Panc1 (cell line): ENCODE data around the gene ASTN2. TPM values are rescaled to one million over a fixed set of nuclear protein-coding genes. Genes with fewer than 3 reads are reported as not detected.

Source experiments
- ATAC-seq: fragments of 200-7000 bp; cut with Tn5 transposase; 2 replicates; pipeline ENCODE4 v1.9.1; 2020; ENCODE audit warnings: mild to moderate bottlenecking, moderate library complexity
- BruUV-seq: library from RNA; stranded (reverse); fragments of 400-500 nt; replicated peaks from 2 replicates; lab custom pipeline; 2021; lab: Mats Ljungman, UMichigan
- CTCF ChIA-PET: fragments of 300-600 bp; sonication (Branson Sonifier 250); formaldehyde crosslinking; loops from one replicate; lab custom pipeline; 2022; ENCODE audit warnings: antibody characterized with exemption; lab: Charles Lee
- POLR2A ChIA-PET: fragments of 300-600 bp; sonication (Branson Sonifier 250); formaldehyde crosslinking; loops from one replicate; lab custom pipeline; 2022; ENCODE audit warnings: antibody characterized with exemption; lab: Charles Lee
- DNase-seq: peaks from one replicate; pipeline ENCODE4 v3.0.0-alpha.2; 2010; ENCODE audit warnings: low read depth, low spot score
- H3K27ac ChIP-seq: 2 replicates; pipeline ENCODE4 v1.5.1; 2011; ENCODE audit warnings: mild to moderate bottlenecking, low read length, inconsistent platforms
- H3K27me3 ChIP-seq: fragments of 200-500 bp; sonication (Bioruptor generic); 2 replicates; pipeline ENCODE4 v1.6.0; 2014; ENCODE audit warnings: low read length, inconsistent platforms; ENCODE audit not compliant: control insufficient read depth, insufficient read depth
- H3K36me3 ChIP-seq: fragments of 200-500 bp; sonication (Bioruptor generic); 2 replicates; pipeline ENCODE4 v1.5.1; 2014; ENCODE audit warnings: inconsistent platforms, mild to moderate bottlenecking, low read length, moderate library complexity; ENCODE audit not compliant: control insufficient read depth, insufficient read depth
- H3K4me1 ChIP-seq: 2 replicates; pipeline ENCODE4 v1.5.1; 2011; ENCODE audit warnings: inconsistent platforms, mild to moderate bottlenecking, low read length, moderate library complexity; ENCODE audit not compliant: control insufficient read depth, insufficient read depth
- H3K4me3 ChIP-seq, 2 experiments: 2 replicates each; pipeline ENCODE4 v1.5.1; 2011 to 2012; ENCODE audit warnings: low read depth in 2 of 2, low read length in 2 of 2, mild to moderate bottlenecking in 2 of 2, inconsistent platforms in 1 of 2, moderate library complexity in 1 of 2
- H3K9me3 ChIP-seq: fragments of 200-500 bp; sonication (Bioruptor generic); 2 replicates; pipeline ENCODE4 v1.5.1; 2014; ENCODE audit warnings: low read depth, mild to moderate bottlenecking, inconsistent platforms, low read length, moderate library complexity; ENCODE audit not compliant: control insufficient read depth, insufficient read depth
- POLR2AphosphoS5 ChIP-seq: IDR thresholded peaks from 2 replicates; pipeline ENCODE4 v1.6.1; 2012; ENCODE audit warnings: mild to moderate bottlenecking, low read depth, low read length, moderate library complexity
- REST ChIP-seq, 2 experiments: IDR thresholded peaks; 2 replicates each; pipeline ENCODE4 v1.6.1; 2011 to 2012; ENCODE audit warnings: low read depth in 2 of 2, control low read depth in 1 of 2, low read length in 1 of 2, mild to moderate bottlenecking in 1 of 2, moderate library complexity in 1 of 2; ENCODE audit not compliant: insufficient read depth in 1 of 2
- SIN3A ChIP-seq: IDR thresholded peaks from 2 replicates; pipeline ENCODE4 v1.6.1; 2012; ENCODE audit warnings: low read depth, mild to moderate bottlenecking, low read length, moderate library complexity, borderline replicate concordance; ENCODE audit not compliant: insufficient read depth
- TCF7L2 ChIP-seq: IDR thresholded peaks from 2 replicates; pipeline ENCODE4 v1.6.1; 2011; ENCODE audit warnings: mild to moderate bottlenecking, low read depth, low read length, inconsistent platforms
- in situ Hi-C: cut with HindIII; loops from 2 replicates; pipeline ENCODE4 v1.10.0; 2016; ENCODE audit warnings: low sequenced_read_pairs, low pct_unique_long_range_greater_than_20kb
- intact Hi-C: fragments of 100-400 bp; cut with micrococcal nuclease; formaldehyde crosslinking; loops from one replicate; pipeline ENCODE4 v1.10.0; 2022; ENCODE audit not compliant: unreplicated experiment
- total RNA-seq: library from RNA; stranded (reverse); gene quantifications from one replicate; pipeline ENCODE4 v1.2.1, GENCODE V29; 2021; ENCODE audit not compliant: unreplicated experiment
- TF ChIP-seq, protein P1 (sequence below): fragments of 450-650 bp; IDR thresholded peaks from 2 replicates; pipeline ENCODE4 v1.5.1; 2017; ENCODE audit warnings: mild to moderate bottlenecking

Gene ASTN2
- total RNA-seq, 1 experiment from 2014 or later: 3.9 TPM

- CTCF ChIA-PET: no interaction called here
- no peak for ATAC-seq
Measured at GRCh38 chr9:117258184-117258866, 156.5 kb downstream of the ASTN2 start.

DNA sequence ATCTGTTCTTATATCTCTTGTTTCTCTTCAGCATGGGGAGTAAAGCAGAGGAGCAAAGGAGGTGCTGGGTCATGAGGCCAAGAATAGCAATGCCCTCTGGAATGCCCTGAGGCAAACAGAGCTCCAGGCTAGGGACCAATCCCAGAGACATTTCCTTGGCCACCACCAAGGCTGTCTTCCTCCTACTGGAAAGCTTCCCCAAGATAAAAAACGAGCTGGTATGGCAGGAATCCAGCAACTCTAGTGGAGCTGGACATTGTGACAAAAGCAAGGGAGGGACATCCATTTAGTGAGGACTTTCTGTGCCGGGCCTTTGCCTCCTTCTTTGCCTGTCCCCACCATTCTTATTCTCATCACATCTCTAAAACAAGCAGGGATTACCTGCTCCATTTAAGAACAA is 161.6 kb downstream of the ASTN2 start:
- ChIA-PET CTCF (no interaction called here), POLR2A (no interaction called here)
- in situ Hi-C loops: no loop called here
- DNase-seq (no peak), ATAC-seq (no peak)
- no peaks in the 10 kb centered on the region for H3K4me1 ChIP-seq
- intact Hi-C loops: no loop called here
- H3K27ac ChIP-seq: no peak overlapping the region
- BruUV-seq: no TSS peak
- H3K36me3 ChIP-seq: no peaks in the 10 kb centered on the region
- no peak overlapping the region for H3K4me3 ChIP-seq
- no peaks in the 10 kb centered on the region for H3K9me3 ChIP-seq
- TF ChIP-seq TCF7L2: no peak
- TF ChIP-seq SIN3A: no peak
- no peak for TF ChIP-seq REST (IDR thresholded peaks at IDR 0.05; ENCODE audit: insufficient read depth in 1 of 2, low read depth in 2 of 2, low read length in 1 of 2)
- TF ChIP-seq, protein P1, sequence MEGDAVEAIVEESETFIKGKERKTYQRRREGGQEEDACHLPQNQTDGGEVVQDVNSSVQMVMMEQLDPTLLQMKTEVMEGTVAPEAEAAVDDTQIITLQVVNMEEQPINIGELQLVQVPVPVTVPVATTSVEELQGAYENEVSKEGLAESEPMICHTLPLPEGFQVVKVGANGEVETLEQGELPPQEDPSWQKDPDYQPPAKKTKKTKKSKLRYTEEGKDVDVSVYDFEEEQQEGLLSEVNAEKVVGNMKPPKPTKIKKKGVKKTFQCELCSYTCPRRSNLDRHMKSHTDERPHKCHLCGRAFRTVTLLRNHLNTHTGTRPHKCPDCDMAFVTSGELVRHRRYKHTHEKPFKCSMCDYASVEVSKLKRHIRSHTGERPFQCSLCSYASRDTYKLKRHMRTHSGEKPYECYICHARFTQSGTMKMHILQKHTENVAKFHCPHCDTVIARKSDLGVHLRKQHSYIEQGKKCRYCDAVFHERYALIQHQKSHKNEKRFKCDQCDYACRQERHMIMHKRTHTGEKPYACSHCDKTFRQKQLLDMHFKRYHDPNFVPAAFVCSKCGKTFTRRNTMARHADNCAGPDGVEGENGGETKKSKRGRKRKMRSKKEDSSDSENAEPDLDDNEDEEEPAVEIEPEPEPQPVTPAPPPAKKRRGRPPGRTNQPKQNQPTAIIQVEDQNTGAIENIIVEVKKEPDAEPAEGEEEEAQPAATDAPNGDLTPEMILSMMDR: no peak
- TF ChIP-seq POLR2AphosphoS5: no peak
- H3K27me3 ChIP-seq: no peaks in the 10 kb centered on the region

More at GRCh38 chr9:117258184-117258866, 156.5 kb downstream of the ASTN2 start:
- H3K27me3 ChIP-seq: no peaks in the 10 kb centered on the region
- no peaks in the 10 kb centered on the region for H3K9me3 ChIP-seq
- intact Hi-C loops (no loop called here), in situ Hi-C loops (no loop called here)
- BruUV-seq: no TSS peak
- no peak overlapping the region for H3K27ac ChIP-seq
- no peak for TF ChIP-seq TCF7L2
- TF ChIP-seq, protein P1: no peak
- TF ChIP-seq REST (IDR thresholded peaks at IDR 0.05; ENCODE audit: insufficient read depth in 1 of 2, low read depth in 2 of 2, low read length in 1 of 2): no peak
- TF ChIP-seq POLR2AphosphoS5: no peak
- no peak for TF ChIP-seq SIN3A
- no peaks in the 10 kb centered on the region for H3K36me3 ChIP-seq
- H3K4me3 ChIP-seq: no peak overlapping the region
- no peaks in the 10 kb centered on the region for H3K4me1 ChIP-seq
- POLR2A ChIA-PET: no interaction called here
- DNase-seq: no peak
